VCaP (cell line): ENCODE measurements around the gene SPACA7.

ENCODE experiments used
- H3K27ac ChIP-seq: fragments of 450-650 bp; 2 replicates; pipeline ENCODE4 v1.5.1; 2017
- CTCF ChIP-seq: fragments of 450-650 bp; conservative IDR thresholded peaks from 2 replicates; pipeline ENCODE4 v1.5.1; 2017; ENCODE audit warnings: mild to moderate bottlenecking, moderate library complexity

SPACA7 gene, protein sequence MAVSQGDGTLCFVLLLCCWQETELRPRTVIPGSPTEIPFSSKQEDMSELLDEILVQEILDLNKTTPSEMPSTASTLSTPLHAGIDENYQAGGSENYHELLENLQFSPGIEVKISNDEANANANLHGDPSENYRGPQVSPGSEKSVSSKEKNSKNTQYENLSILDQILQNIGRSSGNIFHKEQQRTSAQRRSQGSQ

GRCh38 chr13:112376050-112376681 is at the start of gene SPACA7:
Gene SPACA7, plus strand, starts transcription at chr13:112376355. Its CDS starts 31 bp downstream, at chr13:112376386.
- TF ChIP-seq CTCF = no peak
- H3K27ac ChIP-seq = no peak within 1 kb of the TSS

DNA sequence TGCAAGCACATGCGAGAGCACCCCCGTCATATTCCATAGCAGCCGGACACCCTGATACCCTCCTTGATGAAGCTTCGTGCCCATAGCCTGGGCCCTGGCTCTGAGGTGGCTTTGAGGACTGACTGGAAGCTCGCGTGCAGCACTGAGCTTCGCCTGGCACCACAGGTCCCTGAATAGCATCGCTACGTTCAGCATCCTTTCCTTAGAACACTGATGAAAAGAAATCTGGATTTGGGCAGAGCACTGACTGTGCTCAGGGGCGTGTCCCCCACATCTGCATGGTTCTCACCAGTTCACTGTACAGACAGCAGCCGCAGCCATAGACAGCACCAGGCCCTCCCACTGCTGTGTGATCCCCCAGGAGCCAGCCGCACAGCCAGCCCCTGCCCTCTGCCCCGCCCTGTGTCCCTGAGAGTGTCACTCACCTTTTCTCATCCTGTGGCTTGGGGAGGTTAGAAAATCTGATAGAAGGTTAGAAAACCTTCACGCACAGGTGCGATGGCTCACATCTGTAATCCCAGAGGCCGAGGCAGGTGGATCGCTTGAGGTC is 49.3 kb upstream of the SPACA7 start:
- no peak for TF ChIP-seq CTCF

DNA sequence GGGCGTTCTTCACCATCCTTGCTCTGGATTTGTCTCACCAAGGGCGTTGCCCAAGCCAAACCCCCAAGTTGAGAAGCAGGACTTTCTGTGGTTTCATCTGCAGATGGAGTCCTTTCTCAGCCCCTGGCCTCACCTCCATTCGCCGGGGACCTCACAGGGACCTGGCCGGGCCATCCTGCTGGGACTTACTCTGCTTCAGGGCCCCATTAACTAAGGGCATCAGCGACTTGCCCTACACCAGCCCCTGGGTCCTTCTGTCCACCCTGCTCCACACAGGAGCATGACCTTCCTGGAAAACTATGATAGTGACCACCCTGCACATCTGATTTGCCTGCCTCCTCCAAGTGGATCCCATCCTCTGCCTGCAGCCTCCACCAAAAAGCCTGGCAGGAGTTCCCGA is 47.2 kb upstream of the SPACA7 start:
- H3K27ac ChIP-seq = no peak overlapping the region
- no peak for TF ChIP-seq CTCF

More for the DNA sequence above, 49.3 kb upstream of the SPACA7 start:
- H3K27ac ChIP-seq = no peak overlapping the region

DNA sequence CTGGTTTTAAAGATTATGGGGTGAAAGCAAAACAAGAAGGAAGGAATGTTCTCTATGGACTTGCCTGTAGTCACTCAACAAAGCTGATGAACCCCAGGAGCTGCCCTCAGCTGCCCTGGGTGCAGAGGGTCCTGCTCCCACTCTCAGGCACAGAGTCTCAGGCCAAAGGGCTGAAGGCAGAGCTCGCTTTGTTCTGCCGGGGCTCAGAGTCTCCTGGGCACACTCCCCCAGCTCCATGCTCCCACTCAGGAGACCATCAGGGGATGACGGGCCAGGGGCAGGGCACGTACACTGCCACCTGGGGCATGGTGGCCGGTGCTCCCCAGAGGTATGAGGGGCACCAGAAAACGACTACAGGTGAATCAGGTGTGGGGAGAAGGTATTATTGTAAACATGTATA is 46.8 kb upstream of the SPACA7 start:
- H3K27ac ChIP-seq = no peak overlapping the region
- TF ChIP-seq CTCF = no peak

- no peak overlapping the region for H3K27ac ChIP-seq
- no peak for TF ChIP-seq CTCF
Measured at GRCh38 chr13:112330066-112330465, 46.1 kb upstream of the SPACA7 start.

GRCh38 chr13:112330479-112331381 is 45.4 kb upstream of the SPACA7 start:
- no peak overlapping the region for H3K27ac ChIP-seq
- TF ChIP-seq CTCF = no peak

GRCh38 chr13:112331675-112332074 is 44.5 kb upstream of the SPACA7 start:
- no peak for TF ChIP-seq CTCF
- no peak overlapping the region for H3K27ac ChIP-seq
